PC-9 (cell line): ENCODE measurements around the gene USP54.

ENCODE experiments used
- EZH2 ChIP-seq: fragments of 200-600 bp; sonication (generic); IDR thresholded peaks from 2 replicates; pipeline ENCODE4 v1.8.0; 2017; ENCODE audit warnings: antibody characterized with exemption, low read depth
- TF ChIP-seq, protein P1 (sequence below): fragments of 200-600 bp; sonication (generic); conservative IDR thresholded peaks from 2 replicates; pipeline ENCODE4 v1.6.1; 2017; ENCODE audit warnings: mixed run types, antibody characterized with exemption, mild to moderate bottlenecking, moderate library complexity

DNA sequence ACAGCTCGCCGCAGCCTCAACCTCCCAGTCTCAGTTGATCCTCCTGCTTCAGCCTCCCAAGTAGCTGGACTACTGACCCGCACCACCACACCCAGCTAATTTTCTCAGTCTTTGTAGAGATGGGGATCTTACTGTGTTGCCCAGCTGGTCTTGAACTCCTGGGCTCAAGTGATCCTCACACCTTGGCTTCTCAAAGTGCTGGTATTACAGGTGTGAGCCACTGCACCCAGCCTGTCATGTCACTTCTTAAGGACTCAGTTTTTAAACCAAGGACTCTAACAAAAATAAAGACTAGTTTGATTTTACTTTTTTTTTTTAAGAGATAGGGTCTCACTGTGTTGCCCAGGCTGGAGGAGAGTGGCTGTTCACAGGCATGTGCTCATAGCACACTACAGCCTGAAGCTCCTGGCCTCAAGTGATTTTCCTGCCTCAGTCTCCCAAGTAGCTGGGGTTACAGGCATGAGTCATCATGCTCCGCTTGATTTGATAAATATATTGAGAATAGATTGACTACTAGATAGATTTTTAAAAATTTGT lies 78.9 kb downstream of the USP54 start:
- TF ChIP-seq, protein P1, sequence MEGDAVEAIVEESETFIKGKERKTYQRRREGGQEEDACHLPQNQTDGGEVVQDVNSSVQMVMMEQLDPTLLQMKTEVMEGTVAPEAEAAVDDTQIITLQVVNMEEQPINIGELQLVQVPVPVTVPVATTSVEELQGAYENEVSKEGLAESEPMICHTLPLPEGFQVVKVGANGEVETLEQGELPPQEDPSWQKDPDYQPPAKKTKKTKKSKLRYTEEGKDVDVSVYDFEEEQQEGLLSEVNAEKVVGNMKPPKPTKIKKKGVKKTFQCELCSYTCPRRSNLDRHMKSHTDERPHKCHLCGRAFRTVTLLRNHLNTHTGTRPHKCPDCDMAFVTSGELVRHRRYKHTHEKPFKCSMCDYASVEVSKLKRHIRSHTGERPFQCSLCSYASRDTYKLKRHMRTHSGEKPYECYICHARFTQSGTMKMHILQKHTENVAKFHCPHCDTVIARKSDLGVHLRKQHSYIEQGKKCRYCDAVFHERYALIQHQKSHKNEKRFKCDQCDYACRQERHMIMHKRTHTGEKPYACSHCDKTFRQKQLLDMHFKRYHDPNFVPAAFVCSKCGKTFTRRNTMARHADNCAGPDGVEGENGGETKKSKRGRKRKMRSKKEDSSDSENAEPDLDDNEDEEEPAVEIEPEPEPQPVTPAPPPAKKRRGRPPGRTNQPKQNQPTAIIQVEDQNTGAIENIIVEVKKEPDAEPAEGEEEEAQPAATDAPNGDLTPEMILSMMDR, result no peak
- TF ChIP-seq EZH2, result no peak
